Colonic mucosa (tissue), 4 donors: ENCODE data around the gene PLEKHH2. TPM values are rescaled to one million over a fixed set of nuclear protein-coding genes. Genes with fewer than 3 reads are reported as not detected.

Experiments used
- DNase-seq: peaks from one replicate; pipeline ENCODE4 v3.0.0-alpha.2; 2020
- H3K27ac ChIP-seq: fragments of 200-600 bp; one replicate; pipeline ENCODE4 v1.8.0; 2021
- H3K27me3 ChIP-seq: fragments of 200-600 bp; one replicate; pipeline ENCODE4 v1.8.0; 2021
- H3K36me3 ChIP-seq: fragments of 200-600 bp; one replicate; pipeline ENCODE4 v1.8.0; 2021
- H3K4me1 ChIP-seq: fragments of 200-600 bp; one replicate; pipeline ENCODE4 v1.8.0; 2021; ENCODE audit warnings: mild to moderate bottlenecking
- H3K4me3 ChIP-seq: fragments of 200-600 bp; one replicate; pipeline ENCODE4 v1.8.0; 2021
- H3K9ac ChIP-seq, 2 donors: one replicate each; pipeline ENCODE4 v1.7.0; 2013; ENCODE audit warnings: control low read depth in 2 of 2, low read depth in 2 of 2, low read length in 2 of 2
- H3K9me3 ChIP-seq: fragments of 200-600 bp; one replicate; pipeline ENCODE4 v1.8.0; 2021
- intact Hi-C: fragments of 100-400 bp; cut with DNase I; formaldehyde crosslinking; loops from one replicate; pipeline ENCODE4 v1.14.1; 2022
- total RNA-seq, 2 donors: library from RNA; stranded (reverse); fragmentation: NEBNext Ultra II Directional in 1 of 2; extraction: Animal tissue kit (Norgen Biotek cat#: 25700) in 1 of 2; gene quantifications; one replicate each; pipeline ENCODE4 v1.2.1, GENCODE V29; 2021
- TF ChIP-seq, protein P1 (sequence below): fragments of 200-600 bp; IDR thresholded peaks from one replicate; pipeline ENCODE4 v1.8.0; 2022; ENCODE audit warnings: antibody characterized with exemption, mild to moderate bottlenecking
- donor health status: healthy.
- donor health status: DM: no; HTN: no; CAD: no.
- donor health status: DM: no; HTN: no; CAD: no.

The PLEKHH2 gene
- total RNA-seq, 2 donors from 2014 or later = 1.6 to 5.5 TPM

DNA sequence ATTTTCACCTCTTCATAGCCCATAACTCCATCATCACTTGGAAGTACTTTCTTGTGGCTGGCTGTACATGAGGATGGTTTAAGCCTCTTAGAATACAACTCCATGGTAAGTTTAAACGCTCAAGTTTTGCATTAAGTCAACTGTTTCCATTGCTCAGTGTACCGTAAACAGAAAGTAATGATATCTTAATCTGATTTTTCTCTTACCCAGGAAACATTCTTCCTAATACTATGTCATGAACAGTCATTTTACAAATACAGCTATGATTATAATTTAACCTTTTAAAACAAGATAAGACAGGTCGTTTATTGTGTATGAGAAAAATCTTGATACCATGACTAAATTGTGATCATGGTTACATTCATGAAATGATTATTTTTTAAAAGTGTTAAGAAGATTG is 125.2 kb downstream of the PLEKHH2 start:
- no peaks in the 10 kb centered on the region for H3K27me3 ChIP-seq
- TF ChIP-seq, protein P1, sequence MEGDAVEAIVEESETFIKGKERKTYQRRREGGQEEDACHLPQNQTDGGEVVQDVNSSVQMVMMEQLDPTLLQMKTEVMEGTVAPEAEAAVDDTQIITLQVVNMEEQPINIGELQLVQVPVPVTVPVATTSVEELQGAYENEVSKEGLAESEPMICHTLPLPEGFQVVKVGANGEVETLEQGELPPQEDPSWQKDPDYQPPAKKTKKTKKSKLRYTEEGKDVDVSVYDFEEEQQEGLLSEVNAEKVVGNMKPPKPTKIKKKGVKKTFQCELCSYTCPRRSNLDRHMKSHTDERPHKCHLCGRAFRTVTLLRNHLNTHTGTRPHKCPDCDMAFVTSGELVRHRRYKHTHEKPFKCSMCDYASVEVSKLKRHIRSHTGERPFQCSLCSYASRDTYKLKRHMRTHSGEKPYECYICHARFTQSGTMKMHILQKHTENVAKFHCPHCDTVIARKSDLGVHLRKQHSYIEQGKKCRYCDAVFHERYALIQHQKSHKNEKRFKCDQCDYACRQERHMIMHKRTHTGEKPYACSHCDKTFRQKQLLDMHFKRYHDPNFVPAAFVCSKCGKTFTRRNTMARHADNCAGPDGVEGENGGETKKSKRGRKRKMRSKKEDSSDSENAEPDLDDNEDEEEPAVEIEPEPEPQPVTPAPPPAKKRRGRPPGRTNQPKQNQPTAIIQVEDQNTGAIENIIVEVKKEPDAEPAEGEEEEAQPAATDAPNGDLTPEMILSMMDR = no peak
- intact Hi-C loops = no loop called here
- H3K4me3 ChIP-seq = no peak overlapping the region
- no peaks in the 10 kb centered on the region for H3K36me3 ChIP-seq
- H3K4me1 ChIP-seq = no peaks in the 10 kb centered on the region
- no peaks in the 10 kb centered on the region for H3K9me3 ChIP-seq
- no peak overlapping the region for H3K9ac ChIP-seq
- DNase-seq = no peak
- no peak overlapping the region for H3K27ac ChIP-seq

DNA sequence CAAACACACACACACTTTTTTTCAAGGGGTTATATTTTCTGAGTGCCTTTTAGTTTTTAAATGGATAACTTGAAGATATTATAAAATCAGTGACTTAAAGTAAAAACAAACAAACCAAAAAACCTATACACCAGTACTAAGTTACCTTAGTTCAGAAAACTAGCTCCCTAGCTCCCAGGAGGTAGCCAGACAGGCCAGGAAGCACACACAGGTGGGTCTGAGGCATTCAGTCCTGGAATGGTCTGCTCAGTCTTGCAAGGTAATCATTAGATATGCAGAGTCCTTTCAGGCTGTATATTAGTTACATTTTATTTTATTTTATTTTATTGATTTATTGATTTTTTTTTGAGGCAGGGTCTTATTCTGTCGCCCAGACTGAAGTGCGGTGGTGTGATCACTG is 126.0 kb downstream of the PLEKHH2 start:
- no peak overlapping the region for H3K4me3 ChIP-seq
- H3K27ac ChIP-seq = no peak overlapping the region
- H3K4me1 ChIP-seq = no peaks in the 10 kb centered on the region
- H3K27me3 ChIP-seq = no peaks in the 10 kb centered on the region
- no peaks in the 10 kb centered on the region for H3K9me3 ChIP-seq
- TF ChIP-seq, protein P1 = no peak
- no peak overlapping the region for H3K9ac ChIP-seq
- intact Hi-C loops = no loop called here
- no peaks in the 10 kb centered on the region for H3K36me3 ChIP-seq
- DNase-seq = no peak

DNA sequence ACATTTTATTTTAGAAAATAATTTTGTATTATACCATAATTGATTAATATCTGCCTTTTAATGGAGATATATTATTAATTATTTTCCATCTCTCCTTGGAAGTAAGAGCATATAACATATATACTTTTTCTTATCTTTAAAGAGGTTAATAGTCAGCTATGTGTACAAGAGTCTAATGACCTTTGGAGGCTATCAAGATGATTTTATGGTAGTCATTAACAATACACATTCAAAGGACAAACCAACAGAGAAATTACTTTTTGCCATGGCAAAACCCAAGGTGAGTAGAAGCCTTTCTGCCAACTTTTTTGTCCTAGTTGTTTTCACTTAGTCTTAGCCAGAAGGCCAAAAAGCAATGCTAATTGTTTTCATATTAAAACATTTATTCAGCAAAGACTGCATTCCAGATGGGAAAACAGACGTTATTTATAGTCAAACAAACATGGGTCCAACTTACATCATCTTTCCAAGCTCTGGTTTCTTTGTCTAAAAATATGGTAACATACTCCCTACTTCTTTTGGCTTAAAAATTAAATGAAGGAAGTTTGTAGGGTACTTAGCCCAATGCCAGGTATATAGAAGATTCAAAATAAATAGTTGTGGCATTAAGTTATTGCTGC is 127.1 kb downstream of the PLEKHH2 start:
- Histone ChIP-seq H3K27ac (no peak overlapping the region), H3K4me1 (no peaks in the 10 kb centered on the region), H3K36me3 (no peaks in the 10 kb centered on the region), H3K4me3 (no peak overlapping the region), H3K27me3 (no peaks in the 10 kb centered on the region), H3K9me3 (no peaks in the 10 kb centered on the region), H3K9ac (no peak overlapping the region)
- TF ChIP-seq, protein P1 = no peak
- intact Hi-C loops = no loop called here
- DNase-seq = no peak

DNA sequence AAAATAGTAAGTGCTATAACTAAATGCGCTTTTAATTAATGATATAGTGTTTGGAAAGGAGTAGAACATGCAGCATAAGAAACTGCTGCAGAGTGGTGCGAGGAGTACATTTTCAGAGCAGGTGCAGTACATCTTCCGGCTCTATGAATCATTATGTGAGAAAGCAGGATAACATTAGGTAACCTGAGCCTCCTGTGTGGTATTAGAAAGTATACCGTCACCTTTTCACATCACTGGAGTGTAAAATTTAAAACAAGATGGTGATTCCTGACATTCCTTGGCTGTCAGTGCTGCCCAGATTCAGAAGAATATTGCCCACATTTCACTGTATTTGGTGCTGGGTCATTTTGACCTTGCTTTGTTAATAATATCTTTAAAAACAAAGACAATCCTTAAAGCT is 128.9 kb downstream of the PLEKHH2 start:
- Histone ChIP-seq H3K4me3 (no peak overlapping the region), H3K27me3 (no peaks in the 10 kb centered on the region), H3K9me3 (no peaks in the 10 kb centered on the region), H3K36me3 (no peaks in the 10 kb centered on the region), H3K9ac (no peak overlapping the region), H3K4me1 (no peaks in the 10 kb centered on the region), H3K27ac (no peak overlapping the region)
- TF ChIP-seq, protein P1 = no peak
- intact Hi-C loops = no loop called here
- DNase-seq = no peak

DNA sequence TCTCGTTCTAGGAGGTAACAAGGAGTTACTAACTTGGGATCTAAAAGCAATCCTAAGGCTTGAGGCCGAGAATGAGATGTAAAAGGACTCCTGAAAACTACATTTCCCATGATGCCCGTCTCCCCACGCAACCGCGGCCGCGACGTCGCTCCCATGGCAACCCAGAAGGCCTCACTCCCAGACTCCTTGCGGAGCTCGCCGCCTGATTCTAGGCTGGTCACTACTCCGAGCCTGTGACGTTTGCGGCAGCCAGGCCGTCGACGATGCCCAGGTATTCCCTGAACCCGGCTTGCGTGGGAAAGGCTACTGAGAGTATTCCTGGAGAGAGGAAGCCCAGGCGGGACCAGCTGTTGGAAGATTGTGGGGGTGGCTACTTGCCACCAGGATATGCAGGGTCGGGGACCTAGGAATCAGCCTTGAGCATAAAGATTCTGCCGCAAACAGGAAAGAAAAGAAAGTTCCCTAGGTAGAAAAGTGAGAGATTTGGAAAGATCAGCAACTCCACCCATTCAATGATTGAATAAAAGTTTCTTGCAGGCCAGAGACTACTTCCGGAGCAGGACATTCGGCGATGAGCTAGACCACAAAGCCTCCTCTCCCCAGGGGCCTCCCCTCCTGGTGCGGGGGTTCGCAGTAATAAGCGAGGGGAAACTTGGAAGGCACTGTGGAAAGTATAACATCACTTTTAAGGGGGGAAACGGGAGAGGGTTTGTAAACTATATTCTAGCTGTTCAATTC is 137.0 kb downstream of the PLEKHH2 start, which contains the start of gene DYNC2LI1:
TSS of gene DYNC2LI1 (plus strand) at position 164 of the 738 bp plus-strand sequence. CDS start at position 264, 100 bp downstream.
- TF ChIP-seq, protein P1 = no peak
- Histone ChIP-seq H3K27me3 (no peaks in the 10 kb centered on the region), H3K4me1 (no peaks in the 10 kb centered on the region), H3K9ac (peak within 1 kb of the TSS; percentile 37 to 95), H3K36me3 (no peaks in the 10 kb centered on the region), H3K27ac (peak within 1 kb of the TSS; percentile 84), H3K4me3 (peak within 1 kb of the TSS; percentile 54), H3K9me3 (no peaks in the 10 kb centered on the region)
- intact Hi-C loops = no loop called here
- DNase-seq = peak; percentile 93
